DOHH2 (cell line): ENCODE results near the gene SLC12A8.

ENCODE experiments used
- H3F3A ChIP-seq: fragments of 200-600 bp; sonication (generic), shearing (Covaris generic); 2 replicates; pipeline ENCODE4 v1.6.0; 2016; ENCODE audit warnings: antibody characterized with exemption, mild to moderate bottlenecking; ENCODE audit not compliant: control insufficient read depth, insufficient read depth
- H3K27ac ChIP-seq: fragments of 200-600 bp; sonication (generic); 2 replicates; pipeline ENCODE4 v1.5.1; 2014; ENCODE audit warnings: low read depth, mild to moderate bottlenecking, low read length, moderate library complexity
- H3K27me3 ChIP-seq: fragments of 200-600 bp; sonication (generic); 2 replicates; pipeline ENCODE4 v1.6.1; 2014; ENCODE audit warnings: mild to moderate bottlenecking, low read length, mixed read lengths; ENCODE audit not compliant: control insufficient read depth
- H3K36me3 ChIP-seq: fragments of 200-600 bp; sonication (generic); 2 replicates; pipeline ENCODE4 v1.6.1; 2014; ENCODE audit warnings: mild to moderate bottlenecking, low read length, moderate library complexity, mixed read lengths; ENCODE audit not compliant: control insufficient read depth
- H3K4me1 ChIP-seq: fragments of 200-600 bp; sonication (generic); 2 replicates; pipeline ENCODE4 v1.6.1; 2014; ENCODE audit warnings: mild to moderate bottlenecking, low read length, mixed read lengths; ENCODE audit not compliant: control insufficient read depth
- H3K4me2 ChIP-seq: fragments of 200-600 bp; sonication (generic); 2 replicates; pipeline ENCODE4 v1.6.0; 2014; ENCODE audit warnings: mild to moderate bottlenecking, low read length, moderate library complexity
- H3K4me3 ChIP-seq: fragments of 200-600 bp; sonication (generic); 2 replicates; pipeline ENCODE4 v1.5.1; 2014; ENCODE audit warnings: mild to moderate bottlenecking, low read length, mixed read lengths
- H3K79me2 ChIP-seq: fragments of 200-600 bp; sonication (generic); 2 replicates; pipeline ENCODE4 v1.6.1; 2014; ENCODE audit warnings: mild to moderate bottlenecking, low read length, mixed read lengths; ENCODE audit not compliant: control insufficient read depth
- H3K9me2 ChIP-seq: fragments of 200-600 bp; sonication (generic); replicated peaks from 2 replicates; pipeline ENCODE4 v1.6.1; 2014; ENCODE audit warnings: mild to moderate bottlenecking, low read length, mixed read lengths; ENCODE audit not compliant: control insufficient read depth
- H3K9me3 ChIP-seq: fragments of 200-600 bp; sonication (generic); 2 replicates; pipeline ENCODE4 v1.6.1; 2014; ENCODE audit warnings: antibody characterized with exemption, low read length, mixed read lengths; ENCODE audit not compliant: control insufficient read depth, insufficient read depth
- H4K20me1 ChIP-seq: fragments of 200-600 bp; sonication (generic); 2 replicates; pipeline ENCODE4 v1.6.0; 2014; ENCODE audit warnings: low read depth, mild to moderate bottlenecking, antibody characterized with exemption, low read length, moderate library complexity; ENCODE audit not compliant: control insufficient read depth, insufficient read depth
- CTCF ChIP-seq: fragments of 200-600 bp; sonication (generic); IDR thresholded peaks from one replicate; pipeline ENCODE4 v1.5.1; 2014; ENCODE audit warnings: antibody characterized with exemption, mild to moderate bottlenecking, low read depth, low read length; ENCODE audit not compliant: poor library complexity, severe bottlenecking
- EZH2phosphoT487 ChIP-seq: fragments of 200-600 bp; sonication (generic); IDR thresholded peaks from 2 replicates; pipeline ENCODE4 v1.6.1; 2017; ENCODE audit warnings: borderline replicate concordance, mild to moderate bottlenecking, antibody characterized with exemption, low read length, moderate library complexity, mixed read lengths

The SLC12A8 gene

GRCh38 chr3:125260158-125260557 lies 47.6 kb upstream of the SLC12A8 start:
- Histone ChIP-seq H3K27me3 (no peaks in the 10 kb centered on the region), H3K4me1 (no peaks in the 10 kb centered on the region), H3K27ac (no peak overlapping the region), H3K9me3 (peaks cover 5% of the 10 kb centered on the region; the same call in 1 of the 2 replicates), H3K36me3 (peaks cover 27% of the 10 kb centered on the region), H3F3A (no peaks in the 10 kb centered on the region), H3K4me2 (no peak overlapping the region), H4K20me1 (no peaks in the 10 kb centered on the region), H3K4me3 (no peak overlapping the region), H3K9me2 (no peaks in the 10 kb centered on the region), H3K79me2 (no peaks in the 10 kb centered on the region)
- TF ChIP-seq EZH2phosphoT487 (no peak), CTCF (no peak)

GRCh38 chr3:125257536-125257935 lies 45.0 kb upstream of the SLC12A8 start:
- no peaks in the 10 kb centered on the region for H3K9me2 ChIP-seq
- TF ChIP-seq CTCF: no peak
- no peak for TF ChIP-seq EZH2phosphoT487
- no peak overlapping the region for H3K4me3 ChIP-seq
- H3K4me1 ChIP-seq: no peaks in the 10 kb centered on the region
- no peak overlapping the region for H3K4me2 ChIP-seq
- no peak overlapping the region for H3K27ac ChIP-seq
- H3K27me3 ChIP-seq: no peaks in the 10 kb centered on the region
- no peaks in the 10 kb centered on the region for H3F3A ChIP-seq
- H3K36me3 ChIP-seq: peaks cover 21% of the 10 kb centered on the region
- H4K20me1 ChIP-seq: no peaks in the 10 kb centered on the region
- H3K9me3 ChIP-seq: peaks cover 5% of the 10 kb centered on the region; the same call in 1 of the 2 replicates
- no peaks in the 10 kb centered on the region for H3K79me2 ChIP-seq

- Histone ChIP-seq H4K20me1 (no peaks in the 10 kb centered on the region), H3K9me2 (no peaks in the 10 kb centered on the region), H3K4me3 (no peak overlapping the region), H3K4me2 (no peak overlapping the region), H3K27ac (no peak overlapping the region), H3K36me3 (peaks cover 24% of the 10 kb centered on the region), H3K9me3 (peaks cover 5% of the 10 kb centered on the region; the same call in 1 of the 2 replicates), H3F3A (no peaks in the 10 kb centered on the region), H3K4me1 (no peaks in the 10 kb centered on the region), H3K27me3 (no peaks in the 10 kb centered on the region), H3K79me2 (no peaks in the 10 kb centered on the region)
- TF ChIP-seq CTCF: no peak
- TF ChIP-seq EZH2phosphoT487: no peak
Measured at GRCh38 chr3:125256675-125257074, 44.1 kb upstream of the SLC12A8 start.

DNA sequence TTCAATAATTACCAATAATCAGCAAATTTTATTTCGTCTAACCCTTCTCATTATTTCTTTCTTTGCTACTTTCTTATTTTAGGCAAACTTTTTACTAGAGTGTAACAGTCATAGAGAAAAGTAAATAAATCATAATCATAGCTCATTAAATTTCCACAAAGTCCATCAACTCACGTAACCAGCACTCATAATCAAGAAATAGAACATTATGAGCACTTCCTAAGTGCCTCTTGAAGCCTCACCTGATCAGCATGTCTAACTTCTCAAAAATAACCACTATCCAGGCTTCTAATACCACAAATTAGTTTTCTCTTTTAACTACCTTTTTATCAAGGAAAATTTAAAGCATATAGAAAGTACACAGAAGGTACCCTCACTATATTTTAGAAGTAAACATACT lies 38.4 kb upstream of the SLC12A8 start:
- Histone ChIP-seq H3K4me3 (no peak overlapping the region), H3F3A (no peaks in the 10 kb centered on the region), H3K36me3 (peaks cover 5% of the 10 kb centered on the region; the same call in 1 of the 2 replicates), H3K27ac (no peak overlapping the region), H3K9me2 (no peaks in the 10 kb centered on the region), H3K9me3 (no peaks in the 10 kb centered on the region), H4K20me1 (no peaks in the 10 kb centered on the region), H3K4me2 (no peak overlapping the region), H3K4me1 (no peaks in the 10 kb centered on the region), H3K79me2 (no peaks in the 10 kb centered on the region), H3K27me3 (no peaks in the 10 kb centered on the region)
- TF ChIP-seq CTCF (no peak), EZH2phosphoT487 (no peak)
